Measurements from ENCODE around the gene CEP152.

- TF ChIP-seq, protein P1, sequence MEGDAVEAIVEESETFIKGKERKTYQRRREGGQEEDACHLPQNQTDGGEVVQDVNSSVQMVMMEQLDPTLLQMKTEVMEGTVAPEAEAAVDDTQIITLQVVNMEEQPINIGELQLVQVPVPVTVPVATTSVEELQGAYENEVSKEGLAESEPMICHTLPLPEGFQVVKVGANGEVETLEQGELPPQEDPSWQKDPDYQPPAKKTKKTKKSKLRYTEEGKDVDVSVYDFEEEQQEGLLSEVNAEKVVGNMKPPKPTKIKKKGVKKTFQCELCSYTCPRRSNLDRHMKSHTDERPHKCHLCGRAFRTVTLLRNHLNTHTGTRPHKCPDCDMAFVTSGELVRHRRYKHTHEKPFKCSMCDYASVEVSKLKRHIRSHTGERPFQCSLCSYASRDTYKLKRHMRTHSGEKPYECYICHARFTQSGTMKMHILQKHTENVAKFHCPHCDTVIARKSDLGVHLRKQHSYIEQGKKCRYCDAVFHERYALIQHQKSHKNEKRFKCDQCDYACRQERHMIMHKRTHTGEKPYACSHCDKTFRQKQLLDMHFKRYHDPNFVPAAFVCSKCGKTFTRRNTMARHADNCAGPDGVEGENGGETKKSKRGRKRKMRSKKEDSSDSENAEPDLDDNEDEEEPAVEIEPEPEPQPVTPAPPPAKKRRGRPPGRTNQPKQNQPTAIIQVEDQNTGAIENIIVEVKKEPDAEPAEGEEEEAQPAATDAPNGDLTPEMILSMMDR (IDR thresholded peaks at IDR 0.05), result no peak
- no peak for TF ChIP-seq POLR2A (IDR thresholded peaks at IDR 0.05)
Measured at GRCh38 chr15:48705381-48705780, 105.5 kb downstream of the CEP152 start.

Measured in heart left ventricle (tissue), 13 donors.